Stimulated activated CD8-positive, alpha-beta memory T cell treated with anti-CD3 and anti-CD28 coated beads, Interleukin-12 subunit alpha, Interleukin-12 subunit beta, amount 100 ng/mL, for 24 hours (primary cell): ENCODE results near the gene ADK.
"Not testable (repeated sequence)": the region's sequence is repeated elsewhere in the genome, so short reads cannot be mapped to it uniquely, and the experiment has no call there.

Experiments
- DNase-seq: peaks from one replicate; pipeline ENCODE4 v3.0.0-alpha.2; 2020; ENCODE audit errors: extremely low read depth

ADK gene

DNA sequence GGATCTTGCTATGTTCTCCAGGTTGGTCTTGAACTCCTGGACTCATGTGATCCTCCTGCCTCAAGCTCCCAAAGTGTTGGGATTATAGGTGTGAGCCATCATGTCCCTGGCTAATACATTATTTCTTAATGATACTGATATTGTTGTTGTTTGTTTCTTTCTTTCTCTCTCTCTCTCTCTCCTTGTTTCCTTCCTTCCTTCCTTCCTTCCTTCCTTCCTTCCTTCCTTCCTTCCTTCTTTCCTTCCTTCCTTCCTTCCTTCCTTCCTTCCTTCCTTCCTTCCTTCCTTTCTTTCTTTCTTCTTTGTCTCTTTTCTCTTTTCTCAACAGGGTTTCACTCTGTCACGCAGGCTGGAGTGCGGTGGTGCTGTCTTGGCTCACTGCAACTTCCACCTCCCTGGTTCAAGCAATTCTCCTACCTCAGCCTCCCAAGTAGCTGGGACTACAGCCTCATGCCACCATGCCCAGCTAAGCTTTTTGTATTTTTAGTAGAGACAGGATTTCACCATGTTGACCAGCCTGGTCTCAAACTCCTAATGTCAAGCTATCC lies 149.1 kb downstream of the ADK start:
- DNase-seq = not testable (repeated sequence)

DNA sequence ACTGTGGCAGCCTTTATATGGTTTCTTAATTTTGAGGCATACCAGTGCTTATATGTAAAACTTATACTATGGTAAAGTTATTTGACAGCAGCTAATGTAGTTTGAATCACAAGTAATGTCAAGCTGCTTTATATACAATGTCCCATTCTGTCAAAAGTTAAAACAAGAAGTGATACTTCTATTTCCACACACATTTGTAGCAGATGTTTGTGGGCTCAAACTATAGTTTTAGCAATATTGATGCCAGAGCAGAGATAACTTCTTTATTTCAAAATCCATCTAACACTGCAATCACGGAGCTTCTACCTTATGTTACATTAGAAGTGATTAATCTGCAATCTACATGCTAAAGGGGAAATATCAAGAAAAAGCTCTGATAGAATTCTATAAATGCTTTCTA lies 149.6 kb downstream of the ADK start:
- no peak for DNase-seq

DNA sequence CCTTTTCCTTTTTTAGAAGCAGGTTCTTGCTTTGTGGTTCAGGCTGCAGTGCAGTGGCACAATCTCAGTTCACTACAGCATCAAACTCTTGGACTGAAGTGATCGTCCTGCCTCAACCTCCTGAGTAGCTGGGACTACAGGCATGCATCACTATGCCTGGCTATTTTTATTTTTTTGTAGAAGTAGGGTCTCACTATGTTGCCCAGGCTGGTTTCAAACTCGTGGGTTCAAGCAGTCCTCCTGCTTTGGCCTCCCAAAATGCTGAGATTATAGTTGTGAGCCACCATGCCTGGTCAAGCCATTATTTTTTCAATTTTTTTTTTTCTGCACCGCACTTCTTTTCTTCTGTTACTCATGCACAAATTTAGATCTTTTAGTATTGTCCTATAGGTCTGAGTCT lies 154.7 kb downstream of the ADK start:
- no peak for DNase-seq

DNA sequence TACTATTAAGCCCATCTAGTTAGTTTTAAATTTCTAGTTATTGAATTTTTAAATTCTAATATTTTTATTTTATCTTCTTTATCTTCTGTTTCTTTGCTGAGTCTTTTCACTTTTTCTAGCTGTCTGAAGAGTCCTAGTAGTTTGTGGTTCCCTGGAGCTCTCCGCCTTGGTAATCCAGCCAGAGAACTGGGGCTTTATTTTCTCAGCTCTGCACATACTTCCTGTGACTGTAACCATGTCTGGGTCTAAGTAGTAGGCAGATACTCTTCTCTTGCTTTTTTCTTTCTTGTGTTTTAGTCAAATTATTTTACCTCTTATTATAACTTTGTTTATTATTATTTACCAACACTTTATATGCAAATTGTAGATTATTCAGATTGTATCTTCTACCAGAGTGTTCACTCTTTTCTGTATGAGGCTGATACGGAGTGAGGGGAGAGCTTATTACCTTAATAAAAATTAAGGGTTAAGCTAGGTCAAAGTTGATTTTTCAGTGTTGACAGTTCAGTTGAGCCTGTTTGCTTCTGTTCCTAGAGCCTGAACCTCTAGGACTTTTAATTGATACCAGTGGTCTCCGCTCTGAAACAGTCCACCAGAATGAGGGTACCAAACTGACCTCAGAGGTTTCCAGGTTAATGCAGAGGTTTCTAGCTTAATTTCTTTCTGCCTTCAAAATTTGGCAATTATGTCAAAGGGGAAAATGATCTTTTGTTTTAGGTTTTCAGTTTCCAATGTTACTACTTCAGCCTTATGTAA lies 155.4 kb downstream of the ADK start:
- DNase-seq = no peak

DNA sequence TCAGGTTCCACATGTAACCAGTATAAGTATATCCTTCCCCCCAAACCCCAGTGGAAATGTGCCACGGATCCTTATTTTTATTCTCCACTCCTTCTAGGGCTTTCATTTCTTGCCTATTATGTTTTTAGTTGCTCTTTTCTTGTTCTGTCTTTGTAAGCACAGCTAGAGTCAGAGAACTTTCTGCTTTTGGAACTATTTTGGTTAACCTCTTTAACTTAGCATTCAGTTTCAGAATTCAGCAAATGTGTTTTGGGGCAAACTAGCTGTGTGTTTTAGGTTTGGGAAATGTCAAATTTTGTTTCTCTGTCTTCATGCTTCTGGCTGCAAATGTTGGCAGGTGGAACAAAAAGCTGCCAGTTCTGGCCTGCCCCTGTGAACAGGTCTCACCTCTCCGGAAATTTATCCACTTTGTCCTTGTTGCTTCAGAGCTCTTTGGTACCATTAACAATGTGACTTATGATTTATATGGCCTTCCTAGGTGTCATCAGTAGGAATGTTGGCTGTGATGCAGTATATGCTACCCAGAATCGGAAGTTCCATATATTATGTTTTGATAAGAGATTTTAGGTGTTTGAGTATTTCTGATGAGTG lies 156.1 kb downstream of the ADK start:
- no peak for DNase-seq

DNA sequence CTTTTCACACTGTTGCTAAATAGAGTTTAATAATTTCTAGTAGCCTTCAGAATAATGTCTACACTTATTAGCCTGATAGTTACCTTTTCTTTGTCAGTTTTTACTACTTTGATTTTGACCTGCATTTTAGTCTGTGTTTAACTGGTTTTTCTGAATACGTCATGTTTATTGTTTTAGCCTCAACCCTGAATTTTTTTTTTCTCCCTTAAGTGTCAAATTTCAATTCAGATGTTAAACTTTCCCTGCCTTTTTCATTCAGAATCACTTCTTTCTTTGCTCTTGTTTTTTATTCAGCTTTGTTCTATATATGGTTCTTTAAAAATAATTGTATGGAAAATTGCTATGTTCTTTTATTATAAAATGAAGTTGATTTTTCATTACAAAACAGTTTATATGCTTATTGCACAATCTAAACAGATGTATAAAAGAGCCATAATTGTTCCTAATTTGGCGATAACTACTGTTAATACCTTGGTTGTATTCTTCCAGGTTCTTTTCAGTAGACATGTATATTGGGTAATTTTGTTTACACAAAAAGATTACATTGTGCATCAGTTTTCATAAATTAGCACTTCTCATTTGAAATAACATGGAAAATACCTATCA lies 159.7 kb downstream of the ADK start:
- DNase-seq = no peak

DNA sequence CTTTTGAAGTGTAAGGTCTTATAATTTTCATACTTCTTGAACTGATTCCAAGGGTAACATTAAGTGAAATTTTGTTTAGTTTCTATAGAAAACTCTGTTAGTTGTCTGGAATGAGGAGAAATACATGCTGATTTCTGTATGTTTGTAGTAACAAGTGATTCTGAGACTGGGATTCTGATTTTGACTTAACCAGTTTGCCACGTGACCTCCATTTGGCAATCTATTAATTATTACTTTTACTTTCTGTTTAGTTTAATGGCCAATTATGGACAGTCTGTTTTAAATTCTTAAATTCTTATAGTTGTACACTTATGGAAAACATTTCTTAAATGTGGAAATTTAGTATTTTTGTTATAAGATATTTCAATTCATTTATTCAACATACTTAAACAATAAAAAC lies 163.1 kb downstream of the ADK start:
- no peak for DNase-seq

DNA sequence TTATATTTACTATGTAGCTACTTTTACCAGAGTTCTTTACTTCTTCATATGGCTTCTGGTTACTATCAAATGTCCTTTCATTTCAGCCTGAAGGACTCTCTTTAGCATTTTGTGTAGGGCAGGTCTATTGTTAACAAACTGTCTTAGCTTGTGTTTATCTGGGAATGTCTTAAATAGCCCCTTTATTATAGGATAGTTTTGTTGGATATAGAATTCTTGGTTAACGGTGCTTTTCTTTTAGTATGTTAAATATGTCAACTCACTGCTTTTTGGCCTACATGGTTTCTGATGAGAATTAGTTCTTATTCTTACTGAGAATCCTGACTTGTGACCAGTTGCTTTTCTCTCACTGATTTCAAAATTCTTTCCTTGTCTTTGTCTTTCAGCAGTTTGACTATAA lies 169.0 kb downstream of the ADK start:
- DNase-seq = no peak

DNA sequence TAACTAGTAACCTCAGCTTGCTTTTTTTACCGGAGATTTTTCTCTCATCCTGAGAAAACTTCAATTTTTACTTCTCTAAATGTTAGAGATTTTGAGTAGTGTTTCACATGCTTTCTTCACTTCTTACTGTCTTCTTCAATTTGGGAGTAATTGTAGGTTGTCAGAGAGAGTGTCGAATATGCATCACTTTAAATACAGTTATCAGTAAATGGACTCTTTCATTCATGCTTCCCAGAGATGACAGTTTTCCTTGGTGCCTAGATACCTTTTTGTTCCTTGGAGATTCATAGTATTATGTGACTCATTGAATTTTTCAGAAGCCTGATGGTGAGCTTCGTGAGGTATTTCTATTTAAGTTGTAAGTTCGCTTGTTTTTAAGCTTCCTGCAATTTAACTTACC lies 169.7 kb downstream of the ADK start:
- no peak for DNase-seq

DNA sequence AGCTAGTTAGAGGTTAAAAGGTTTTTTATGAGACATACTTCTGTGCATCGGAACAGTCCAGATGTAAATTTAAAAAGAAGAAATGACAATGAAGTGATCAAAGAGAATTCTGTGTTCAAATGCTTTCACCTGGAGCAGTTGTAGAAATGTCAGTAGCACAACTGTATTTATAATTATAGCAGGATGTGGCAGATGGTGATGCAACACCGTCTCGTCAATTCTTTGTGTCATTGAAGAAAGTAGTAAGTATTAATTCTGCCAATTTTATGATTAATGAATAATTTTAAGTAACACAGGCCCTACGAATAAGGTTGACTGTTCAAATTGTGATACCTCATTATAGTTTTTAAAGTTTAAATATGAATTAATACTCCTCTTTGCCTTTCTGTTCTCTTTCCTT lies 171.1 kb downstream of the ADK start:
- no peak for DNase-seq

DNA sequence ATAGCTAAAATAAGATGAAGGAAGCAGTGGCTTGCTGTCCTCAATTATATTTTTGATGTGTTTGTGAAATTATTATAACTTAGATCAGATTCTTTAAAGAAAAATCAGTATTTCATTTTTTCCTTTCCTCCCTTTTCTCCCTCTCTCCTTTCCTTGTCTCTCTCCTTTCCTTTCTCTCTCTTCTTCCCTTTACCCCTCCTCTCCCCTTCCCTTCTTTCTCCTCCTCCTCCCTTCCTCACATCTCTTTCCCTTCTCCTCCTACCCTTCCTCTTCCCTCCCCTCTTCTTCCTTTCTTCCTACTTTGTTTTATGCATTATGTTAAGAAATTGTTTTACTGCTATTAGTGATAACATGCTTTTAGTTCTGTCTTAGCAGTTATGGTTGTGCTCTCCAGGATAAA lies 171.5 kb downstream of the ADK start:
- no peak for DNase-seq

DNA sequence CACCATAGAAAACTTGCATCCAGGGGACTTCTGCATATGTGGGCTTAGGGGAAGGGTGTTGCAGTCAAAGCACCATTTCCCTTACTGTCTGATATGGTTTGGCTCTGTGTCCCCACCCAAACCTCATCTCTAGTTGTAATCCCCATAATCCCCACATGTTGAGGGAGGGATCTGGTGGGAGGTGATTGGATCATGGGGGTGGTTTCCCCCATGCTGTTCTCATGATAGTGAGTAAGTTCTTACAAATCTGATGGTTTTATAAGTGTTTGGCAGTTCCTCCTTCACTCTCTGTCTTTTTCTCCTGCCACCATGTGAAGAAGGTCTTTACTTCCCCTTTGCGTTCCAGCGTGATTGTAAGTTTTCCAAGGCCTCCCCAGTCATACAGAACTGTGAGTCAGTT lies 177.4 kb downstream of the ADK start:
- no peak for DNase-seq

DNA sequence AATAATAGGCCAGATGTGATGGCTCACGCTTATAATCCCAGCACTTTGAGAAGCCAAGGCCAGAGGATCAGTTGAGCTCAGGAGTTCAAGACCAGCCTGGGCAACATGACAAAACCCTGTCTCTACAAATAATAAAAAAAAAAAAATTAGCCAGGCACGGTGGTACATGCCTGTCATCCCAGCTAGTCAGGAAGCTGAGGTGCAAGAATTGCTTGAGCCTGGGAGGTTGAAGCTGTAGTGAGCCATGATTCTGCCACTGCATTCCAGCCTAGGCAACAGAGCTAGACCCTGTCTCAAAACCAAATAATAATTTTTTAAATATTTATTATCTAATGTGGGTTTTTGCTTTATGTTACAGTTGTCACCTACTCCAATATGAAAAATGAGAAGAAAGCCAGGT lies 178.9 kb downstream of the ADK start:
- DNase-seq = no peak

DNA sequence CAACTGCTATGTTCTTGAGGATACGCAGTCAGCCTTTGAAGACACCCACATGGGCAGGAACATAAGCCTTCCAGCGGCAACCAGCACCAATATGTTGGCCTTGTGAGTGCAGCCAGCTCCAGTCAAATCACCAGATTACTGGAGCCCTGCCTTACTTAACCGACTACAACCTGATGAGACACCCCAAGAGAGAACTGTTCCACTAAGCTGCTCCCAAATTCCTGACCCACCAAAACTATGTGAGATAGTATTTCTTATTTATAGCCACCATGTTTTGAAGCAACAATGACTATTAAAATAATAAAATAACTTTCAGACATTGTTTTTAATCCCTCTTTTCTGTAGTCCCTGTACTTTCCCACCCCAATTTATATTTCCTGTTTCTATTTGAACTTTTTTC lies 179.6 kb downstream of the ADK start:
- no peak for DNase-seq

DNA sequence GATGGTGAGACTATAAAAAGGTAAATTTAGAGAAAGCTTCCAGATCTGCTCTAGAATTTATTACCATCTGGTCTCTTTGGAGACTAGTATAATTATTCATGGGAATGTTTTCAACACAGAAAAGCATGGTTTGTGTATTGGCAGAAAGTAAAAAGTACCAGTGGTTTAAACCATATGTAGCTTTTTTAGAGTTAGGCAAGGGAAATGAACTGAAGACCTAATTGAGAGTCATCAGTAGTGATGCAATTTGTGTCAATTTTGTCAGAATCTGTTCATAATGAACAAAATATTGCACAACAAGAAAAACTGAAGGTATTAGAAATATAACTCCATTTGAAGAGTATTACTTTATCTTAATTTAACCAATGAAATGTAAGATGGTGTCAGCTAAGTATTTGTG lies 181.4 kb downstream of the ADK start:
- DNase-seq = no peak

DNA sequence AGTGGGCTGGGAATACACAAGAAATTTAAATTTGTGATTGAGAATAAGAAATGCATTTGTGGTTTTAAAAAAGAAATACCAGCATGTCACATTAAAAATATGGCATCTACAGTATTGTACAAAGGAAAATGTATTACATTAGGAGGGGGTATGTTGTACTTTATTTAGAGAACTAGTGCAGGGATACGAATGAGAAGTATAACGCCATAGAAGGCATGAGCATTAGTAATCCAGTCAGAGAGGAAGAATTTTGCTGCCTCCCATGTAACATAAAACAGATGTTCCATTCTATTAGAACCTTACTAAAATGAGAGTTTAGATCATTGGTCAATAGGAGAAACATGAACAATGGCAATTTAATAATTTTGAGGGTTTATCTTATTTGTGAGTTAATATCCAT lies 182.2 kb downstream of the ADK start:
- no peak for DNase-seq

DNA sequence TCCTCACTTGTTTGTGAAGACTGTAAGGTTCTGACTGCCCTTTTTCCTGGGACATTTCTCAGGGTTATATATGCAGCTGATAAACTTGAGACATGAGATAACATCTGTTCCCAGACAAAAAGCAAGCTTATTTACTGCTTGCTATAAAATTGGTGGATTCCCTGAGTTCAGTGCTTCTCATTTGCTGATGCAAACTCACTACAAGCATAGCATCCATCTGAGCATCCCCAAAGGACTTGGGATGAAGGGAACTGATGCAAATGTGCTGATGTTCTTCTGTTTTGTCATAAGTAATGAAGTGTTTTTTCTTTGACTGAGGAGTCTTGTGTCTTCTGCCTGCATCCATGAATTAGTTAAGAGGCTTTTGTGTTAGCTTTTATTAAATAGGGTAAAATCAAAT lies 183.2 kb downstream of the ADK start:
- DNase-seq = no peak

DNA sequence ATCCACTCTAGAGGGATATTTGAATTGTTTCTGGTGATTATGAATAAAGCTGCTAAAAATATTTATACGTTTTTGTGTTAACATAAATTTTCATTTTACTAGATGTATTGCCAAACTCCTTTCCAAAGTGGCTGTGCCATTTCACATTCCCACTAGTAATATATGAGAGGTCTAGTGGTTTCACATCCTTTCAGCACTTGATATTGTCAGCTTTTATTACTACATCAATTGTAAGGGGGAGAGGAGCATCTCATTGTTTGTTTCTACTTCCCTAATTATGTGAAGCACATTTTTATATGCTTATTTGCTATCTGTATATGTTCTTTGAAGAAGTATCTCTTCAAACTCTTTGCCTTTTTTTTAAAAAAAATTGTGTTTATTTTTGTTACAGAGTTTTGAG lies 184.5 kb downstream of the ADK start:
- no peak for DNase-seq

DNA sequence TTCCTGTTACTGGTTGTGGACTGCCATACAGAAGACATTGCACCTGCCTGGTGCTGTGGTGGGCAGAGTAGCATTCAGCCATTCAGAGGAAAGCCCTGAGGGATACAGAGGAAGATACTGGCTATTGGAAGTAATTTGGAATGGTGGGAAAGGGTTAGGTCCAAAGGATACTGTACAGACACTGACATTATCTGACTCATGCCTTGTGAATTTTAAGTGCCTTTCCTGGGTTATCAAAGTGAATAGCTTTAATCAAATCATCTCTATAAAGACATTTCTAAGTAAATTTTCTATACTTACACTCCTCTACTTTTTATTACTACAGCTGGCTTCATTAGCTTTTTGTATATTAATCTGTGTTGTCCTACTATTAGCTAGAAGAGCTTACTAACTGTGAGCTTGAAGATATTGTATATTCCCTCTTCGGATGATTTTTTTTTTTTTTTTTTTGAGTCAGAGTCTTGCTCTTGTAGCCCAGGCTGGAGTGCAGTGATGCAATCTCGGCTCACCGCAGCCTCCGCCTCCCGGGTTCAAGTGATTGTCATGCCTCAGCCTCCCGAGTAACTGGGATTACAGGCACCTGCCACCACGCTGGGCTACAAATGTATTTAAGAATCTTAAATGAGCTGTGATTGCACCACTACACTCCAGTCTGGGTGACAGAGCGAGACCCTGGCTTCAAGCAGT lies 186.5 kb downstream of the ADK start:
- DNase-seq = no peak

DNA sequence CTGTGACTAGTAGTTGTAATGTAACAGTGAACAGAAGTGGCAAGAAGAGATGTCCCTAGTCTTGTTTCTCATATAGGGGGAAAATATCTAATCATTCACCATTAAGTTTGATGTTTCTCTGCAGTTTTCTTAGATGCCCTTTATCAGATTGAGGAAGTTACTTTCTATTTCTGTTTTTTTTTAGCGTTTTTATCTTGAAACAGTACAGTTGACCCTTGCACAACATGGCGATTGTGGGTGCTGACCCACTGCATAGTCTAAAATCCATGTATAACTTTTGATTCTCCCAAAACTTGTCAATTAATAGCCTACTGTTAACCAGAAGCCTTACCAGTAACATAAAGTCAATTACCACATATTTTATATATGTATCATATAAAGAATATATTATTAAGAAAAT lies 192.0 kb downstream of the ADK start:
- no peak for DNase-seq

DNA sequence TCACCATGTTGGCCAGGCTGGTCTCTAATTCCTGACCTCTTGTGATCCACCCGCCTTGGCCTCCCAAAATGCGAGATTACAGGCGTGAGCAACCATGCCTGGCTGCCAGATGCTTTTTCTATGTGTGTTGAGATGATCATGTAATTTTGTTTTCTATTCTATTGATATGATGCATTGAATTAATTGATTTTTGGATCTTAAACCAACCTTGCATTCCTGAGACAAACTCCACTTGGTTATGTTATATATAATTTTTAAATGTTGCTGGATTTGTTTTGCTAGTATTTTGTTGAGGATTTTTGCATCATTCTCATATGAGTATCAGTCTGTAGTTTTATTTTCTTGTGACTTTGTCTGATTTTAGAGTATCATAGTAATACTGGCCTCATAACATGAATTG lies 192.8 kb downstream of the ADK start:
- DNase-seq = no peak

DNA sequence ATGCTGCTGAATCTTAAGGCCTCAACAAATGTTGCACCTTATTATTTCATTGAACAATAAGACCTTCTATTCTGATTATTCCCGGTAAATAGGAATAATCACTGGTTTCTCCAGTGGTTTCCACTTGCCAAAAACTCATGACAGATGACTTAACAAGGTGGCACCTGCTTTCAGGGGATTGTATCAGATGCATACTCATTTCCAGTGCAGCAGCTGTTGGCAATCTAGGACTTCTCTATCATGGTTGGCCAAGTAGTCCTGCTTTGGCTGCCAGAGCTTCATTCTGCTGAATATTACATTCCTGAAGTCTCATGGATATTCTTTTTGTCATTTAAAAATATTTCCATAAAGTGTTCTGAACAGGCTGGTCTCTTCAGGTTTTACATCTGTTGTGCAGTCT lies 193.3 kb downstream of the ADK start:
- DNase-seq = no peak

DNA sequence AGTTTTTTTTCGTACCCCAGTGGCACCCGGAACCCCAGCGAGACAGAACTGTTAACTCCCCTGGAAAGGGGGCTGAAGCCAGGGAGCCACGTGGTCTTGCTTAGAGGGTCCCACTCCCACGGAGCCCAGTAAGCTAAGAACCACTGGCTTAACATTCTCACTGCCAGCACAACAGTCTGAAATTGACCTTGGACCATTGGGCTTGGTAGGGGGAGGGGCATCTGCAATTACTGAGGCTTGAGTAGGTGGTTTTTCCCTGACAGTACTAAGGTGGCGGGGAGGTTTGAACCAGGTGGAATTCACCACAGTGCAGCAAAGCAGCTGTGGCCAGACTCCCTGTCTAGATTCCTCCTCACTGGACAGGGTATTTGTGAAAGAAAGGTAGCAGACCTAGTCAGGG lies 196.5 kb downstream of the ADK start:
- no peak for DNase-seq
